ES-I3 (cell line): ENCODE data around the gene GSTO2.

Source experiments
- H3K36me3 ChIP-seq: 2 replicates; pipeline ENCODE4 v1.6.1; 2013; ENCODE audit warnings: mild to moderate bottlenecking, low read length, control low read depth, moderate library complexity; ENCODE audit not compliant: insufficient read depth
- H3K4me1 ChIP-seq: 2 replicates; pipeline ENCODE4 v1.6.1; 2013; ENCODE audit warnings: mild to moderate bottlenecking, control low read depth, low read length; ENCODE audit not compliant: insufficient read depth
- H3K9ac ChIP-seq: 2 replicates; pipeline ENCODE4 v1.6.1; 2013; ENCODE audit warnings: low read depth, mild to moderate bottlenecking, low read length, moderate library complexity
- H3K9me3 ChIP-seq: 2 replicates; pipeline ENCODE4 v1.6.1; 2013; ENCODE audit warnings: mild to moderate bottlenecking, low read length, moderate library complexity; ENCODE audit not compliant: control insufficient read depth, insufficient read depth

GSTO2 gene

GRCh38 chr10:104301907-104302690, 33.1 kb downstream of the GSTO2 start:
- H3K4me1 ChIP-seq: peaks cover 3% of the 10 kb centered on the region; the same call in 1 of the 2 replicates

GRCh38 chr10:104303594-104304355, 34.8 kb downstream of the GSTO2 start:
- Histone ChIP-seq H3K9ac (no peak overlapping the region), H3K9me3 (peaks cover 8% of the 10 kb centered on the region), H3K4me1 (peaks cover 3% of the 10 kb centered on the region; the same call in 1 of the 2 replicates), H3K36me3 (0 out of 2 replicates have a peak, but pooled peaks cover 3% of the 10 kb centered on the region)

More at GRCh38 chr10:104301907-104302690, 33.1 kb downstream of the GSTO2 start:
- Histone ChIP-seq H3K36me3 (0 out of 2 replicates have a peak, but pooled peaks cover 3% of the 10 kb centered on the region), H3K9me3 (peaks cover 8% of the 10 kb centered on the region), H3K9ac (no peak overlapping the region)

GRCh38 chr10:104304356-104304745, 35.4 kb downstream of the GSTO2 start:
- H3K9me3 ChIP-seq: peaks cover 8% of the 10 kb centered on the region
- H3K4me1 ChIP-seq: peaks cover 3% of the 10 kb centered on the region; the same call in 1 of the 2 replicates
- no peak overlapping the region for H3K9ac ChIP-seq
- H3K36me3 ChIP-seq: 0 out of 2 replicates have a peak, but pooled peaks cover 3% of the 10 kb centered on the region

- H3K36me3 ChIP-seq: no peaks in the 10 kb centered on the region
- H3K9me3 ChIP-seq: peaks cover 8% of the 10 kb centered on the region
- peaks cover 3% of the 10 kb centered on the region; the same call in 1 of the 2 replicates for H3K4me1 ChIP-seq
- no peak overlapping the region for H3K9ac ChIP-seq
Observed at GRCh38 chr10:104304927-104305326, 35.9 kb downstream of the GSTO2 start.

- H3K9me3 ChIP-seq: peaks cover 8% of the 10 kb centered on the region
- peaks cover 3% of the 10 kb centered on the region; the same call in 1 of the 2 replicates for H3K4me1 ChIP-seq
- H3K36me3 ChIP-seq: no peaks in the 10 kb centered on the region
- no peak overlapping the region for H3K9ac ChIP-seq
Observed at GRCh38 chr10:104306897-104307296, 37.9 kb downstream of the GSTO2 start.

- peaks cover 8% of the 10 kb centered on the region for H3K9me3 ChIP-seq
- H3K9ac ChIP-seq: no peak overlapping the region
- peaks cover 3% of the 10 kb centered on the region; the same call in 1 of the 2 replicates for H3K4me1 ChIP-seq
- no peaks in the 10 kb centered on the region; the same call in 1 of the 2 replicates for H3K36me3 ChIP-seq
Observed at GRCh38 chr10:104307576-104308438, 38.8 kb downstream of the GSTO2 start.

GRCh38 chr10:104308439-104308903, 39.5 kb downstream of the GSTO2 start:
- H3K4me1 ChIP-seq: peaks cover 3% of the 10 kb centered on the region; the same call in 1 of the 2 replicates
- H3K36me3 ChIP-seq: no peaks in the 10 kb centered on the region; the same call in 1 of the 2 replicates
- no peak overlapping the region for H3K9ac ChIP-seq
- peaks cover 8% of the 10 kb centered on the region for H3K9me3 ChIP-seq

- H3K36me3 ChIP-seq: peaks cover 7% of the 10 kb centered on the region
- peaks cover 3% of the 10 kb centered on the region; the same call in 1 of the 2 replicates for H3K4me1 ChIP-seq
- H3K9me3 ChIP-seq: no peaks in the 10 kb centered on the region
- H3K9ac ChIP-seq: no peak overlapping the region
Observed at GRCh38 chr10:104309980-104310978, 41.3 kb downstream of the GSTO2 start.

- Histone ChIP-seq H3K4me1 (no peaks in the 10 kb centered on the region), H3K36me3 (peaks cover 7% of the 10 kb centered on the region), H3K9ac (no peak overlapping the region), H3K9me3 (no peaks in the 10 kb centered on the region)
Observed at GRCh38 chr10:104311184-104311720, 42.3 kb downstream of the GSTO2 start.

GRCh38 chr10:104314591-104315485, 45.9 kb downstream of the GSTO2 start:
- Histone ChIP-seq H3K9ac (no peak overlapping the region), H3K36me3 (peaks cover 7% of the 10 kb centered on the region), H3K4me1 (peaks cover 24% of the 10 kb centered on the region), H3K9me3 (no peaks in the 10 kb centered on the region)

- Histone ChIP-seq H3K9ac (no peak overlapping the region), H3K9me3 (no peaks in the 10 kb centered on the region), H3K4me1 (peaks cover 27% of the 10 kb centered on the region), H3K36me3 (peaks cover 7% of the 10 kb centered on the region)
Observed at GRCh38 chr10:104315486-104315921, 46.5 kb downstream of the GSTO2 start.
